C4-2B (cell line): ENCODE measurements around the gene F3.

Experiments used
- H3K27ac ChIP-seq: fragments of 450-650 bp; 2 replicates; pipeline ENCODE4 v1.5.1; 2017
- CTCF ChIP-seq: fragments of 450-650 bp; conservative IDR thresholded peaks from 2 replicates; pipeline ENCODE4 v1.5.1; 2017; ENCODE audit warnings: mild to moderate bottlenecking
- ZFX ChIP-seq: fragments of 450-650 bp; IDR thresholded peaks from 2 replicates; pipeline ENCODE4 v1.6.1; 2017

F3 gene

DNA sequence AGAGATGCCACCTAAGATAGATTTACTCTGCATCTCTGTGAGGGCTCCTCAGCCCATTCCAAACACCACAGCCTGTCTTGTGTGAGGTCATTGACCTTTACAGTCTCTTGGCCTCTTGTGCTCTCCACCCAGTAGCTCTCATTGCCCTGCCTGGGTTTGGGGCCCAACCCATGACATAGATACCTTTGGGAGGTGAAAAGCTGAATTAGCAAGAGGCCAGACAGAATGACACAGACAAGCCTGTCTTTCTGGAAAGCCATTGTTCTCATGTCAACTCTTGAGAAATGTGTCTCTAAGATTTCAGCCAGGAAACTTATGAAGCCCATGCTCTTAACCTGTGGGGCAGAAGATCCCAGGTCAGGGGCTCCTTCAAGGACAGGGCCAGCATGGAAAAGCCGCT lies 18.4 kb upstream of the F3 start:
- no peak for TF ChIP-seq CTCF
- no peak for TF ChIP-seq ZFX
- no peak overlapping the region for H3K27ac ChIP-seq

DNA sequence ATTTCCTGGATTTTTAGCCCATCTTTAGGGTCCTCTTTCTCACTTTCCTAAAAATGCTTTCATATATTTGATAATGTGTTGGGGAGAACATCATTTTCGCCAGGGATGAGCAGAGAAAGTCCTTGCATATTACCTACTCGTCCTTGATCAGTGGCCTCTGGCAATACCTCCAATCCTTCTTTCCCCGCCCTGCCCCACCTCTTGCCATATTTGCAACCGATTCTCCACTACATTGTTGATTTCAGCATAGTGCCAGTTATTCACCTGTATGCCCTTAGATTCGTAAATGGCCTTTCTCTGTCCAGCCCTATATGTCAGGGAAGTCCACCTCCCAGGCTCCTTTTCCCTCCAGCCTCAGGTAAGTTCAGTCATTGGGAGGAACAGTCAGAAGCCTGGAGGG lies 13.5 kb upstream of the F3 start:
- TF ChIP-seq CTCF (no peak), ZFX (no peak)

DNA sequence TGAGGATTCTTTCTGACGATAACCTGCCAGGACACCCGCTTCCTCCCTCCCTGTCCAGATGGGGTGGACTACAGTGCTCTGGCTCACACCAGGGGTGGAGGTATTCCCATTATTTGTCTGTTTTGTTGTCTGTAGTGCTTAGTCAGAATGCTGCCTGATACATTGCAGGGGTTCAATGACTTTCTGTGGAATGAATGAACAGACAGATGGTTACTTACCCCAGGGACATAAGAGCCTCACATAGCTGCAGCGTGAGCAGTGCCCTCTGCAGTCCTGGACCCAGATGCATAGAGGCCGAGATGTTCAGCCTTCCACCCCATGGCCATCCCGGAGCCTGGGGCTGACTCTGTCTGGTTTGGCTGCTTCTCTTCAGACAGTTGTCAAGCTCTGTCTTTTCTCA lies 13.0 kb upstream of the F3 start:
- TF ChIP-seq ZFX (no peak), CTCF (no peak)
- no peak overlapping the region for H3K27ac ChIP-seq

More for the DNA sequence above, 13.5 kb upstream of the F3 start:
- H3K27ac ChIP-seq = no peak overlapping the region

DNA sequence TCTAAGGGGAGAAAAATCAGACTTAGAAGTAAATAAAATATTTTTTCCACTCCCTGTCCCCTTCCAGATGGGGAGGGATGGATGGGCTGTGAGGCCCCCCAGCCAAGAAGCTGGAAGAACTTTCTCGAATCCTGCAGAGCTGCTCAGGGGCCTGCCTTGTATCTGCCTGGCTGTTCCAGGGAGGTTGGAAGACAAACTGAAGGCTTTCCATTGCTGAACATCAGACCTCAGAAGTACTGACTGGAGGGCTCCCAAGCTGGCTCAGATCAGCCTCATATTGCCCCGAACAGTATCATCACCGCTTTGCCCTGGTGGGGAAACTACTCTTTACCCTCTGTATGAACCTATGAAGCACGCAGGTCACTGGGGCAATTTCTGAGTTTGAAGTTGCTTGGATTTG lies 12.4 kb upstream of the F3 start:
- no peak overlapping the region for H3K27ac ChIP-seq
- TF ChIP-seq CTCF (no peak), ZFX (no peak)

- H3K27ac ChIP-seq = no peak overlapping the region
- TF ChIP-seq ZFX (no peak), CTCF (no peak)
Observed at GRCh38 chr1:94553323-94553730, 11.8 kb upstream of the F3 start.

GRCh38 chr1:94552071-94552586 lies 10.6 kb upstream of the F3 start:
- no peak for TF ChIP-seq CTCF
- no peak for TF ChIP-seq ZFX
- H3K27ac ChIP-seq = no peak overlapping the region

- TF ChIP-seq CTCF (no peak), ZFX (no peak)
- no peak overlapping the region for H3K27ac ChIP-seq
Observed at GRCh38 chr1:94551449-94551848, 9.9 kb upstream of the F3 start.
